Mesenchymal stem cell (in vitro differentiated cells and primary cell): ENCODE data around the gene GPC3. TPM values are rescaled to one million over a fixed set of nuclear protein-coding genes. Genes with fewer than 3 reads are reported as not detected.
A peak's percentile ranks its signal among the peaks of the same experiment; 100 is the strongest.

ENCODE experiments used
- DNase-seq: peaks from one replicate; pipeline ENCODE4 v3.0.0-alpha.2; 2013
- H2AFZ ChIP-seq: one replicate; pipeline ENCODE4 v1.6.1; 2013; ENCODE audit warnings: low read depth, mild to moderate bottlenecking, control low read depth, inconsistent platforms, low read length, moderate library complexity
- H2AK5ac ChIP-seq: 2 replicates; pipeline ENCODE4 v1.6.1; 2013; ENCODE audit warnings: low read length, moderate library complexity, mild to moderate bottlenecking, inconsistent platforms; ENCODE audit not compliant: severe bottlenecking
- H2BK120ac ChIP-seq: one replicate; pipeline ENCODE4 v1.6.1; 2013; ENCODE audit warnings: low read depth, mild to moderate bottlenecking, inconsistent platforms, low read length, moderate library complexity
- H2BK12ac ChIP-seq, 2 experiments: one replicate each; pipeline ENCODE4 v1.6.1; 2013; ENCODE audit warnings: inconsistent platforms in 2 of 2, low read length in 2 of 2, mild to moderate bottlenecking in 2 of 2, moderate library complexity in 2 of 2, control low read depth in 1 of 2
- H2BK15ac ChIP-seq: one replicate; pipeline ENCODE4 v1.6.1; 2013; ENCODE audit warnings: mild to moderate bottlenecking, low read depth, inconsistent platforms; ENCODE audit not compliant: poor library complexity, severe bottlenecking
- H2BK5ac ChIP-seq: 2 replicates; pipeline ENCODE4 v1.6.1; 2013; ENCODE audit warnings: low read depth, mild to moderate bottlenecking, low read length, control low read depth, inconsistent platforms; ENCODE audit not compliant: poor library complexity, severe bottlenecking
- H3K14ac ChIP-seq, 2 experiments: one replicate each; pipeline ENCODE4 v1.6.1; 2013; ENCODE audit warnings: inconsistent platforms in 2 of 2, low read length in 2 of 2, control low read depth in 1 of 2, mild to moderate bottlenecking in 1 of 2, moderate library complexity in 1 of 2
- H3K18ac ChIP-seq, 2 experiments: one replicate each; pipeline ENCODE4 v1.6.1; 2013; ENCODE audit warnings: inconsistent platforms in 2 of 2, low read length in 2 of 2, control low read depth in 1 of 2, low read depth in 1 of 2, mild to moderate bottlenecking in 1 of 2
- H3K23ac ChIP-seq, 2 experiments: one replicate each; pipeline ENCODE4 v1.6.1; 2013; ENCODE audit warnings: inconsistent platforms in 2 of 2, low read length in 2 of 2, mild to moderate bottlenecking in 2 of 2, moderate library complexity in 2 of 2, control low read depth in 1 of 2
- H3K27ac ChIP-seq: 2 replicates; pipeline ENCODE4 v1.5.1; 2013; ENCODE audit warnings: mild to moderate bottlenecking, moderate library complexity, low read length, control low read depth, inconsistent platforms; ENCODE audit not compliant: poor library complexity, severe bottlenecking
- H3K27me3 ChIP-seq, 2 experiments: 2 replicates each; pipeline versions ENCODE4 v1.6.1 to v1.7.0; 2013; ENCODE audit warnings: low read length in 2 of 2, mild to moderate bottlenecking in 2 of 2, moderate library complexity in 2 of 2, control low read depth in 1 of 2, inconsistent platforms in 1 of 2; ENCODE audit not compliant: control insufficient read depth in 1 of 2, insufficient read depth in 1 of 2
- H3K36me3 ChIP-seq, 2 experiments: 2 replicates each; pipeline versions ENCODE4 v1.6.1 to v1.7.0; 2013; ENCODE audit warnings: low read length in 2 of 2, control low read depth in 1 of 2, inconsistent platforms in 1 of 2, low read depth in 1 of 2, mild to moderate bottlenecking in 1 of 2; ENCODE audit not compliant: insufficient read depth in 2 of 2, control insufficient read depth in 1 of 2
- H3K4ac ChIP-seq, 2 experiments: one replicate each; pipeline ENCODE4 v1.6.1; 2013; ENCODE audit warnings: inconsistent platforms in 2 of 2, low read length in 2 of 2, mild to moderate bottlenecking in 2 of 2, moderate library complexity in 2 of 2, control low read depth in 1 of 2, low read depth in 1 of 2
- H3K4me1 ChIP-seq: 2 replicates; pipeline ENCODE4 v1.6.1; 2013; ENCODE audit warnings: low read depth, low read length, control low read depth; ENCODE audit not compliant: control insufficient read depth, insufficient read depth
- H3K4me2 ChIP-seq: 2 replicates; pipeline ENCODE4 v1.6.1; 2013; ENCODE audit warnings: low read length, mild to moderate bottlenecking, inconsistent platforms; ENCODE audit not compliant: poor library complexity, severe bottlenecking
- H3K4me3 ChIP-seq, 2 experiments: 2 replicates each; pipeline versions ENCODE4 v1.5.1 to v1.7.0; 2013; ENCODE audit warnings: low read length in 2 of 2, mild to moderate bottlenecking in 2 of 2, control low read depth in 1 of 2, low read depth in 1 of 2; ENCODE audit not compliant: insufficient read depth in 1 of 2
- H3K79me1 ChIP-seq: replicated peaks from 2 replicates; pipeline ENCODE4 v1.6.1; 2013; ENCODE audit warnings: mild to moderate bottlenecking, control low read depth, low read length, inconsistent platforms; ENCODE audit not compliant: poor library complexity, severe bottlenecking
- H3K9ac ChIP-seq: 2 replicates; pipeline ENCODE4 v1.7.0; 2013; ENCODE audit warnings: mild to moderate bottlenecking, low read length, moderate library complexity
- H3K9me3 ChIP-seq: 2 replicates; pipeline ENCODE4 v1.7.0; 2013; ENCODE audit warnings: mild to moderate bottlenecking, low read length; ENCODE audit not compliant: control insufficient read depth
- H4K8ac ChIP-seq: one replicate; pipeline ENCODE4 v1.6.1; 2013; ENCODE audit warnings: inconsistent platforms, mild to moderate bottlenecking, low read length, moderate library complexity
- H4K91ac ChIP-seq: one replicate; pipeline ENCODE4 v1.6.1; 2013; ENCODE audit warnings: mild to moderate bottlenecking, low read length, inconsistent platforms
- WGBS: methylation state at CpG from one replicate; pipeline ENCODE4 v1.1.7; 2013; ENCODE audit warnings: mixed read lengths; 5-methylcytosine and 5-hydroxymethylcytosine counted together
- polyA plus RNA-seq, 2 experiments: library from polyadenylated mRNA; stranded (reverse); fragments of 200-250 nt; gene quantifications; one replicate each; pipeline ENCODE4 v1.2.3, GENCODE V29; 2013

Gene GPC3
- polyA plus RNA-seq (2013, experiment 1 of 2) = 7.5 TPM
- polyA plus RNA-seq (2013, experiment 2 of 2) = 7.3 TPM

DNA sequence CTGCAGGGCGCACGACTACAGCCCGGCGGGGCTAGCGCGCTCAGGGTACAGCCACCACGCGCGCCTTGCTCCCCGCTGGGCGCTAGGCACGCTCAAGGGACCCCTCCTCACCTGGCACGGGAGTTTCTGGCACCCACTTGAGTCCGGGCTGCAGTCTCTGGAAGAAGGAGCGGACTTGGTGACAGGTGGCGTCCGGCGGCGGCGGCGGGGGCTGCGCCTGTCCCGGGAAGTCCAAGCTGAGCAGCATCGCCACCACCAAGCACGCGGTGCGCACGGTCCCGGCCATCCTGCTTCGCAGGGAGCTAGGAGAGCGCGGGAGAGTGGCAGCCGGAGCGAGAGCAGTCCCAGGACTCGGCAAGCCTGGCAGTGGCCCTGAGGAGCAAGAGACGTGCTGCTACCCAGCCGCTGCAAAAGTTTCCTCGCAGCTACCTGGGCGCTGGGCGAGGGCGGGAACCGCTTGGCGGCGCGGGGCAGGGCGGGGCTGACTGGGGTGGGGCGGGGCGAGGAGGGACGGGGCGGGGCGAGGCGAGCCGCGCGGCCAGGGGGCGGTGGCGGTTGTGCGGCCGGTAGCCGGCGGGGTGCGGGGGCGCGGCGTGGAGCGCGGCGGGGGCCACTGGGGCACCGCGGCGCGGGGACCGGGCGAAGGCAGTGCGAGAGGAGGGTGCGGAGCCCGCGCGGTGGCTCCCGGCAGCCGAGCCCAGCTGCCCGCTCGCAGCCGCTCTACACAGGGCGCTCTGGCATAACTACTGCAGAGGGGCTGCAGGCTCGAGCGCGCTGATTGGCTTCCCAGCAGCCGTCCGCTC lies at the start of gene GPC3:
GPC3 (minus strand) TSS at position 431 of the 803 bp plus-strand sequence.
- H3K9me3 ChIP-seq = no peaks in the 10 kb centered on the region
- H3K14ac ChIP-seq = peak within 1 kb of the TSS in 1 of 2 experiments; percentile 48
- H3K4ac ChIP-seq = no peak within 1 kb of the TSS
- peaks cover 12% of the 10 kb centered on the region for H3K4me1 ChIP-seq
- H2BK15ac ChIP-seq = no peak within 1 kb of the TSS
- no peak within 1 kb of the TSS for H4K91ac ChIP-seq
- DNase-seq = peak; percentile 62
- H3K79me1 ChIP-seq = no peaks in the 10 kb centered on the region
- WGBS = under 1% methylated on average over 19 of the region's 90 CpGs
- peak within 1 kb of the TSS; percentile 50 to 68 for H3K4me3 ChIP-seq
- no peak within 1 kb of the TSS for H2BK120ac ChIP-seq
- peaks cover 25 to 31% of the 10 kb centered on the region in 2 experiments for H3K27me3 ChIP-seq
- H3K18ac ChIP-seq = peak within 1 kb of the TSS in 1 of 2 experiments; percentile 11
- H2BK12ac ChIP-seq = peak within 1 kb of the TSS in 1 of 2 experiments; percentile 72
- no peak within 1 kb of the TSS for H4K8ac ChIP-seq
- peak within 1 kb of the TSS; percentile 58 for H3K4me2 ChIP-seq
- no peak within 1 kb of the TSS for H2BK5ac ChIP-seq
- no peaks in the 10 kb centered on the region for H3K36me3 ChIP-seq
- H2AK5ac ChIP-seq = no peak within 1 kb of the TSS
- no peak within 1 kb of the TSS for H3K23ac ChIP-seq
- peak within 1 kb of the TSS; percentile 51 for H2AFZ ChIP-seq
- H3K27ac ChIP-seq = no peak within 1 kb of the TSS
- H3K9ac ChIP-seq = no peak within 1 kb of the TSS

DNA sequence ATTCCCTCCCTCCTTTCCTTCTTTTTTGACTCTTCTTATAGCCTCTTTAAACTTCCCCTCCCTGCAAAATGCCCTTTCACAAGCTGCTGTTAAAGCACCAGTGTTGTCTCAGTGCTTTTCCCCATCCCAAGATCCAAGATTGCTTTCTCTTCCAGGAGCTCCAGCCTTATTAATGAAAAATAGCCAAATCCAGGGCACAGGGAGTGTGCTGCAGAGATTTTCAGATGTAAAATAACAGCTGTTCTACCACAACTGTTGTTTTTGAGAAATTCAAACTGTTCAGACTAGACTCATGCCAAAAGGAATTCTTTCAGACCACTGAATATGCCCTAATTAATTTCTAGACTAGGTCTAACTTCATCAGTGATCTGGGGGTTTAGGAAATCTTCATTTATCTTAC lies 47.0 kb upstream of the GPC3 start:
- no peak overlapping the region for H3K14ac ChIP-seq
- H3K27me3 ChIP-seq = no peaks in the 10 kb centered on the region
- H3K9me3 ChIP-seq = no peaks in the 10 kb centered on the region
- H3K36me3 ChIP-seq = no peaks in the 10 kb centered on the region
- no peak overlapping the region for H2BK12ac ChIP-seq
- no peak overlapping the region for H3K4ac ChIP-seq
- H3K4me1 ChIP-seq = no peaks in the 10 kb centered on the region
- no peak for DNase-seq
- no peak overlapping the region for H4K8ac ChIP-seq
- no peak overlapping the region for H3K18ac ChIP-seq
- no peak overlapping the region for H2BK15ac ChIP-seq
- no peak overlapping the region for H2AFZ ChIP-seq
- H3K79me1 ChIP-seq = no peaks in the 10 kb centered on the region
- no peak overlapping the region for H3K23ac ChIP-seq
- H3K4me3 ChIP-seq = no peak overlapping the region
- H2BK5ac ChIP-seq = no peak overlapping the region
- no peak overlapping the region for H3K4me2 ChIP-seq
- no peak overlapping the region for H3K27ac ChIP-seq
- no peak overlapping the region for H2BK120ac ChIP-seq
- H3K9ac ChIP-seq = no peak overlapping the region
- H4K91ac ChIP-seq = no peak overlapping the region
- H2AK5ac ChIP-seq = no peak overlapping the region

DNA sequence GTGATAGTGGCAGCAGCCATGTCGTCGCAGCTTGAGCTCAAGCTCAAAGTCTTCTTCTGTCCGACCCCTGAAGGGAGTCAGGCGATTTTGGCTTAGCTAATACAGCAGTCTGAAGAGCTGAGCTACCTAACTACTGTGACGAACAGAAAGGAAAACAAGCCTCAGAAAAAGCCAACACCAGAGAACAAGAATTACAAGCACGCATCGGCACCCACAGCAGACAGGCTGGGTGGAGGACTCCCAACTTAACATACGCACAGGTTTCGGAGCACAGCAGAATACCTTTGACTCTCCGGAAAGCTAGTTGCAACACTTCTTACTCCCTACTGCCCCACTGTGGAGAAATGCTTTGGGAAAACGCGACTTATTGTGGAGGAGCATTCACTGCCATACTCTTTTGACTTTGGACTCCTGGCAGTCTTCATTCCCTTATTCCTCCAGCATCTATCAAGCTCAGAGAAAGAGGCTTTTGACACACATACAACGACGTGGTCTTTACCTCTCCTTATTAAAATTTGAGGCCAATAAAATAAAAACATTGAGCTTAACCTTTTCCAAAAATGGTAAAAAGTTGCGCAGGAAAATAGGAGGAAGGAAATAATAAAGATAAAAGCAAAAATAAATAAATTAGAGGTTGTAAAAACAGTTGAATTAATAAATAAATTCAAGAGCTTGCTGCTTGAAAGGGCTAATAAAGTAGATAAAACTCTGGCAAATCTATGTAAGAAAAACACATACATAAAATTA lies 41.3 kb upstream of the GPC3 start:
- Histone ChIP-seq H3K9ac (peak overlapping the region; percentile 56), H3K79me1 (no peaks in the 10 kb centered on the region), H3K27me3 (peaks cover 0 to 8% of the 10 kb centered on the region in 2 experiments), H2BK12ac (no peak overlapping the region), H3K4me3 (peak overlapping the region in 1 of 2 experiments; percentile 74), H3K23ac (no peak overlapping the region), H3K14ac (no peak overlapping the region), H2BK15ac (no peak overlapping the region), H3K9me3 (no peaks in the 10 kb centered on the region), H2BK120ac (no peak overlapping the region), H3K36me3 (no peaks in the 10 kb centered on the region), H3K4me2 (no peak overlapping the region), H4K8ac (no peak overlapping the region), H2AFZ (no peak overlapping the region), H2BK5ac (no peak overlapping the region), H2AK5ac (no peak overlapping the region), H3K4me1 (no peaks in the 10 kb centered on the region), H3K4ac (no peak overlapping the region), H3K18ac (no peak overlapping the region), H3K27ac (no peak overlapping the region), H4K91ac (no peak overlapping the region)
- peak; percentile 49 for DNase-seq
- 20% methylated on average over 7 of the region's 15 CpGs for WGBS

DNA sequence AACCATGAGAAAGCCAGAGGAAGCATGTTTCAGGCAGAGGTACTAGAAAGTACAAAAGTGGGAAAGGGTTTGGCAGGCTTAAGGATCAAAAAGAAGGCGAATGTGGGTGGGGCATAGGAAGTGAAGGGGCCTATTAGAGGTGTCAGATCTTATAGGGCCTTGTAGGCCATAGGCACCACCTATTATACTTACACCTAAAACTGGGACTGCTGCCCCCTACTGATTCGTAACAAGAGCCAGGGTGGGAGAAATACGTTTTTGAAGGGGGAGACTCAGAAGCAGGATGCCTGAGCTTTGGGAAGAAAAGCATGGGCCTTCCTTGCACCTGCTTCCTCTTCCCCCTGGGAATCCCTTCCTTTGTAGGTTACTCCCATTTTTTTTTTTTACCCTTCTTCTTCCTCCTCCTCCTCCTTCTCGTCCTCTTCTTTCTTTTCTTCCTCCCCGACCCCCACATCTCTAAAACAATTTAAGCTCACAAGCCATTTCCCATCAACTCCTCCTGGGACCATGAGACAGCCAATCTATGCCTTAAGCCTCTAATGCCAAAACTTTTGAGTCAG lies 40.7 kb upstream of the GPC3 start:
- H3K27ac ChIP-seq = no peak overlapping the region
- no peaks in the 10 kb centered on the region for H3K36me3 ChIP-seq
- H3K4me2 ChIP-seq = no peak overlapping the region
- H2BK5ac ChIP-seq = no peak overlapping the region
- peak overlapping the region; percentile 56 for H3K9ac ChIP-seq
- DNase-seq = no peak
- H3K4me3 ChIP-seq = peak overlapping the region in 1 of 2 experiments; percentile 74
- no peak overlapping the region for H2AFZ ChIP-seq
- H3K23ac ChIP-seq = no peak overlapping the region
- no peaks in the 10 kb centered on the region for H3K9me3 ChIP-seq
- no peak overlapping the region for H2BK15ac ChIP-seq
- H4K8ac ChIP-seq = no peak overlapping the region
- no peak overlapping the region for H2BK120ac ChIP-seq
- H3K18ac ChIP-seq = no peak overlapping the region
- no peak overlapping the region for H4K91ac ChIP-seq
- no peak overlapping the region for H2AK5ac ChIP-seq
- H3K4ac ChIP-seq = no peak overlapping the region
- WGBS = 47% methylated on average over 2 of the region's 5 CpGs
- H3K14ac ChIP-seq = no peak overlapping the region
- no peaks in the 10 kb centered on the region for H3K79me1 ChIP-seq
- no peak overlapping the region for H2BK12ac ChIP-seq
- H3K4me1 ChIP-seq = no peaks in the 10 kb centered on the region
- peaks cover 0 to 8% of the 10 kb centered on the region in 2 experiments for H3K27me3 ChIP-seq
